Measurements from ENCODE around the gene FRMD4A.

The FRMD4A gene

GRCh38 chr10:13613519-13613918, 717.2 kb downstream of the FRMD4A start:
- no peak for DNase-seq (ENCODE audit: low spot score)

GRCh38 chr10:13612654-13613373, 717.9 kb downstream of the FRMD4A start:
- no peak for DNase-seq (ENCODE audit: low spot score)

- no peak for DNase-seq (ENCODE audit: low spot score)
Measured at GRCh38 chr10:13608246-13608853, 722.4 kb downstream of the FRMD4A start.

- no peak for DNase-seq (ENCODE audit: low spot score)
Measured at GRCh38 chr10:13604357-13605040, 726.2 kb downstream of the FRMD4A start.

GRCh38 chr10:13597909-13598308, 732.8 kb downstream of the FRMD4A start:
- DNase-seq (ENCODE audit: low spot score) = no peak

- DNase-seq (ENCODE audit: low spot score) = no peak
Measured at GRCh38 chr10:13594641-13595040, 736.1 kb downstream of the FRMD4A start.

Data from CD4-positive, alpha-beta T cell treated with Interleukin-15 for 4 hours (primary cell).